Testis (tissue), 3 donors: ENCODE results near the gene EGFR. TPM values are rescaled to one million over a fixed set of nuclear protein-coding genes. Genes with fewer than 3 reads are reported as not detected.

Experiments
- DNase-seq: peaks from one replicate; pipeline ENCODE4 v3.0.0-alpha.2; 2019
- H3K27ac ChIP-seq, 2 donors: fragments of 200-600 bp; sonication (generic); one replicate each; pipeline ENCODE4 v1.5.1; 2019
- H3K27me3 ChIP-seq: fragments of 200-600 bp; sonication (generic); one replicate; pipeline ENCODE4 v1.5.1; 2019
- H3K36me3 ChIP-seq: fragments of 200-600 bp; sonication (generic); one replicate; pipeline ENCODE4 v1.5.1; 2017; ENCODE audit warnings: low read depth; ENCODE audit errors: missing control alignments
- H3K4me1 ChIP-seq: fragments of 200-600 bp; sonication (generic); one replicate; pipeline ENCODE4 v1.5.1; 2019
- H3K4me3 ChIP-seq, 2 donors: fragments of 200-600 bp; sonication (generic); one replicate each; pipeline ENCODE4 v1.5.1; 2017 to 2019
- H3K9me3 ChIP-seq: fragments of 200-600 bp; sonication (generic); one replicate; pipeline ENCODE4 v1.5.1; 2017
- POLR2A ChIP-seq: fragments of 450-650 bp; IDR thresholded peaks from one replicate; pipeline ENCODE4 v1.6.1; 2017; ENCODE audit warnings: antibody characterized with exemption, mild to moderate bottlenecking, moderate library complexity
- WGBS, 2 donors: methylation state at CpG; one replicate each; pipeline ENCODE4 v1.1.5; 2018; 5-methylcytosine and 5-hydroxymethylcytosine counted together
- intact Hi-C: fragments of 100-400 bp; cut with DNase I; formaldehyde crosslinking; loops from one replicate; pipeline ENCODE4 v1.15.1; 2023; ENCODE audit warnings: low total_unique reads
- polyA plus RNA-seq: library from polyadenylated mRNA; stranded (reverse); fragments of 350-450 nt; fragmentation: Illumina TruSeq; extraction: RNeasy Lipid Tissue Mini Kit (QIAGEN cat#74804); gene quantifications from one replicate; pipeline ENCODE4 v1.2.3, GENCODE V29; 2014; ENCODE audit warnings: low read depth, low replicate concordance; ENCODE audit not compliant: insufficient read depth
- total RNA-seq, 2 donors: library from RNA; depleted of rRNA; stranded (reverse); fragments of >200 nt; gene quantifications; one replicate each; pipeline ENCODE4 v1.2.3, GENCODE V29; 2016
- TF ChIP-seq, protein P1 (sequence below), 3 experiments: fragments of 450-650 bp in 2 of 3; fragments of 200-600 bp in 1 of 3; sonication (generic) in 1 of 3; IDR thresholded peaks; one replicate each; pipeline ENCODE4 v1.5.1; 2016 to 2019; ENCODE audit warnings: antibody characterized with exemption in 3 of 3, mild to moderate bottlenecking in 2 of 3, moderate library complexity in 1 of 3

Gene EGFR
- total and polyA plus RNA-seq, 3 donors from 2014 or later, result 11.0 to 45.0 (median 18.2) TPM

DNA sequence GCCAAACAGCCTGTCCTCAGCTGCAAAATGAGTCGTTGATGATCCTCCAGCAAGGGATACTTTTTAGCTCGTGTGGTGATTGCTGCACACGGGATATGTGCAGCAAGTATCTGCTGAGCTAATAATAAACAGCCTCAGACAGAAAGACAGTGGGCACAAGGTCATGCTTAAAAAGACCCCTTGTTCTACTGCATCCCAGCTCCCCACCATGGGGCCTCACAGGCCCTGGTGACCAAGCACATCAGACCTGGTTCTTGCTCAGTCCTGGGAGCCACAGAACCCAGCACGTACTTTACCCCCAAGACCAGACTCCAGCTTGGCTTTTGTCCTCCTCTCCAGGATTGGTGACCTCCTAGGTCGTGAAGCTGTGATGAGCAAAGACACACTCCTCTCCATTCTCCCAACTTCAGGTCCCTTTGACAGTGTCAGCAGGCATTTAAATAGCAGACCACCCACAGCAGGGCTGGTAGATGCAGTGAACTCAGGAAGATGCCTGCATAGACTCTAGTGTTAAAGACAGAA is 50.5 kb downstream of the EGFR start:
- WGBS, 2 donors, result 46 to 61% methylated on average over 5 of the region's 5 CpGs
- Histone ChIP-seq H3K27ac (peak overlapping the region in 1 of 2 donors; percentile 75), H3K27me3 (no peaks in the 10 kb centered on the region), H3K4me3 (no peak overlapping the region), H3K4me1 (peaks cover 41% of the 10 kb centered on the region), H3K9me3 (no peaks in the 10 kb centered on the region), H3K36me3 (no peaks in the 10 kb centered on the region)
- intact Hi-C loops, result no loop called here
- TF ChIP-seq POLR2A, result no peak
- TF ChIP-seq, protein P1, sequence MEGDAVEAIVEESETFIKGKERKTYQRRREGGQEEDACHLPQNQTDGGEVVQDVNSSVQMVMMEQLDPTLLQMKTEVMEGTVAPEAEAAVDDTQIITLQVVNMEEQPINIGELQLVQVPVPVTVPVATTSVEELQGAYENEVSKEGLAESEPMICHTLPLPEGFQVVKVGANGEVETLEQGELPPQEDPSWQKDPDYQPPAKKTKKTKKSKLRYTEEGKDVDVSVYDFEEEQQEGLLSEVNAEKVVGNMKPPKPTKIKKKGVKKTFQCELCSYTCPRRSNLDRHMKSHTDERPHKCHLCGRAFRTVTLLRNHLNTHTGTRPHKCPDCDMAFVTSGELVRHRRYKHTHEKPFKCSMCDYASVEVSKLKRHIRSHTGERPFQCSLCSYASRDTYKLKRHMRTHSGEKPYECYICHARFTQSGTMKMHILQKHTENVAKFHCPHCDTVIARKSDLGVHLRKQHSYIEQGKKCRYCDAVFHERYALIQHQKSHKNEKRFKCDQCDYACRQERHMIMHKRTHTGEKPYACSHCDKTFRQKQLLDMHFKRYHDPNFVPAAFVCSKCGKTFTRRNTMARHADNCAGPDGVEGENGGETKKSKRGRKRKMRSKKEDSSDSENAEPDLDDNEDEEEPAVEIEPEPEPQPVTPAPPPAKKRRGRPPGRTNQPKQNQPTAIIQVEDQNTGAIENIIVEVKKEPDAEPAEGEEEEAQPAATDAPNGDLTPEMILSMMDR (IDR thresholded peaks at IDR 0.05), result no peak
- DNase-seq, result no peak

DNA sequence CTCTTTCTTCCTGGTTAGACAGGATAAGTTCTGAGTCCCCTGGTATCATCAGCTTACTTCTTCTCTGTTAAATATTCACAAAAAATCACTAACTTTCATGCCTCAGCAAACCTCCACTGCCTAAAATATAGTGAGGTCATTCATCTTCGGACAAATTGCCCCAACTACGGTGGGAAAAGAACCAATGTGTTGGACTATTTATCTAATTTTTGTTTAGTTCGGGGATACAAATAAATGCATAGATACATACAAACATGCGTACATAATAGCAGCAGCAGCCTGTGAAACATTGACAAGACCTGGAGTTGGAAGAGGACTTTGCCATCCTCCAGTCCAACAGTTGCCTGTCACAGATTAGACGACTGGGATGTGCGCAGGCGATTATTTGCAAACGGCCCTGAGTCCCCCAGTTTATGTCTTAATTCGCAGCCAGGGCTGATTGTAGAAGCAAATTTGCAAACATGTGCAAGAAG is 51.5 kb downstream of the EGFR start:
- DNase-seq, result no peak
- H3K27ac ChIP-seq, result peak overlapping the region in 1 of 2 donors; percentile 75
- WGBS, 2 donors, result 90 to 93% methylated on average over 9 of the region's 9 CpGs
- H3K4me3 ChIP-seq, result no peak overlapping the region
- intact Hi-C loops, result loop anchor here (10.0 kb wide), 1 partner anchor 54 kb away; no protein-coding TSS in a partner anchor
- H3K9me3 ChIP-seq, result no peaks in the 10 kb centered on the region
- no peak for TF ChIP-seq POLR2A
- TF ChIP-seq, protein P1 (IDR thresholded peaks at IDR 0.05), result no peak
- peaks cover 42% of the 10 kb centered on the region for H3K4me1 ChIP-seq
- H3K36me3 ChIP-seq, result no peaks in the 10 kb centered on the region
- H3K27me3 ChIP-seq, result no peaks in the 10 kb centered on the region

DNA sequence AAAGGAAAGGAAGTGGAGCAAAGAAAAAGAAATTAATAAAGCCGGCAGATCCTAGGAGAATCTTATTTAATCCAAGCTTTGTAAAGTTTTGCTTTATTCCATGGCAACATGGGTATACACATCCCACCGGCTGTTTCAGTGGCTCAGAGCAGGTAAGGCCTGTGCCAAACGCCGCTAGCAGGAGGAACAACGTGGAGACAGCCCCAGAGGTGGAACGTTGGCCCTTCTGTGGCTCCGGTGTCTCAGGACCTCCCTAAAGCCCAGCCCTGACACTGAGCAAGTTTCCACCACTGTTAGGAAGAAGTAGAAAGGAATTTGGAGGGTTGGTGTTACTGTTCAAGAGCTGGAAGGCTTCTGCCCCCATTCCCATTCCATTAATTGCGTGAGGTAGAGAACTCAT is 52.0 kb downstream of the EGFR start:
- TF ChIP-seq POLR2A, result no peak
- TF ChIP-seq, protein P1 (IDR thresholded peaks at IDR 0.05), result no peak
- H3K36me3 ChIP-seq, result no peaks in the 10 kb centered on the region
- 60 to 76% methylated on average over 8 of the region's 8 CpGs for WGBS, 2 donors
- H3K27me3 ChIP-seq, result no peaks in the 10 kb centered on the region
- H3K27ac ChIP-seq, result peak overlapping the region in 1 of 2 donors; percentile 75
- peaks cover 41% of the 10 kb centered on the region for H3K4me1 ChIP-seq
- no peak overlapping the region for H3K4me3 ChIP-seq
- no peaks in the 10 kb centered on the region for H3K9me3 ChIP-seq
- no peak for DNase-seq
- intact Hi-C loops, result loop anchor here (10.0 kb wide), 1 partner anchor 54 kb away; no protein-coding TSS in a partner anchor

DNA sequence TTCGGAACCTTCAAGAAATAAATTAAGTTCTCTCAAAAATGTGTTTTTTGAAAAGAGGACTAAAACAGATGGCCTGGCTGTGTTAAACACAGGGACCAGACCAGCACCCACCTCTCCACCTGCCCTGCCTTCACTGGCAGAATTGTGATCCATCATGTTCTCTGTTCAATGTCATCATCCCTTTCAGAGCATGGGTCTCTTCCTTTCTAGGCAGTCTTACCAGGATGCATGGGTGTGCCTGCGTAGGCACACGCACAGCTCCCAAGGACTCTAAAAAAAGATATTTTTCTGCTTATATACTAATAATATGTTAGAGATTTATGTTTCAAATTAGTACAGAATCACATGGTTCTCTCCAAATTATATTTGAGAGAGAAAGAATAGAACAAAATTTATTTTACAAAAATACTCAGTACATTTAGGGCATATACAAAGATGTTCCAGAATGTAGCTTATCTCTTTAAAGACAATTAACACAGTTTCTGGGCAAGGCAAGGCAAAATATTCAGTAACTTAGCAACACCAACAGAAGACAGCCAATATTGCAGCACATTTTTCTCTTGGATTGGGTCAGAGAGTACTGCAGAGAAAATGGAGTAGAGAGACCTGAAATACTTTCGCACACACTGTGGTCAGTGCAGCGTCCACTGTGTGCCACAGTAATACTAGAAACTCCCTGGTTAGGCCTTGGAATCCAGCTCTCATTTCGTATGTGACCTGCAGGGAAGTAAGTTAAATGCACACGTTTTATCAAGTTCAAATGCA is 52.8 kb downstream of the EGFR start:
- intact Hi-C loops, result loop anchor here (10.0 kb wide), 1 partner anchor 53 kb away; no protein-coding TSS in a partner anchor
- no peak for TF ChIP-seq POLR2A
- TF ChIP-seq, protein P1 (IDR thresholded peaks at IDR 0.05), result no peak
- DNase-seq, result no peak
- peak overlapping the region in 1 of 2 donors; percentile 75 for H3K27ac ChIP-seq
- H3K9me3 ChIP-seq, result no peaks in the 10 kb centered on the region
- no peak overlapping the region for H3K4me3 ChIP-seq
- H3K4me1 ChIP-seq, result peaks cover 35% of the 10 kb centered on the region
- no peaks in the 10 kb centered on the region for H3K27me3 ChIP-seq
- no peaks in the 10 kb centered on the region for H3K36me3 ChIP-seq
- WGBS, 2 donors, result 48 to 55% methylated on average over 7 of the region's 7 CpGs
